Nephron progenitor cell (in vitro differentiated cells): ENCODE measurements around the gene HNRNPH1.
A peak's percentile ranks its signal among the peaks of the same experiment; 100 is the strongest.
"Not testable (repeated sequence)": the region's sequence is repeated elsewhere in the genome, so short reads cannot be mapped to it uniquely, and the experiment has no call there.

ENCODE experiments used
- DNase-seq: peaks from one replicate; pipeline ENCODE4 v3.0.0; 2021
- H3K27ac Mint-ChIP-seq: 2 replicates; pipeline ENCODE4 v1.8.0; 2021; ENCODE audit warnings: mild to moderate bottlenecking, moderate library complexity, mixed read lengths
- H3K27me3 Mint-ChIP-seq: 2 replicates; pipeline ENCODE4 v1.8.0; 2021; ENCODE audit warnings: mild to moderate bottlenecking, low read depth, mixed read lengths; ENCODE audit not compliant: poor library complexity
- H3K36me3 Mint-ChIP-seq: 2 replicates; pipeline ENCODE4 v1.8.0; 2021; ENCODE audit warnings: low read depth, mixed read lengths
- H3K4me1 Mint-ChIP-seq: 2 replicates; pipeline ENCODE4 v1.8.0; 2021; ENCODE audit warnings: mixed read lengths
- H3K4me3 Mint-ChIP-seq: 2 replicates; pipeline ENCODE4 v1.8.0; 2021; ENCODE audit warnings: mild to moderate bottlenecking, moderate library complexity, mixed read lengths
- H3K9me3 Mint-ChIP-seq: 2 replicates; pipeline ENCODE4 v1.8.0; 2021; ENCODE audit warnings: mild to moderate bottlenecking, moderate library complexity, mixed read lengths
- TF ChIP-seq, protein P1 (sequence below): fragments of 200-600 bp; sonication (generic); IDR thresholded peaks from 2 replicates; pipeline ENCODE4 v1.5.0; 2021; ENCODE audit warnings: antibody characterized with exemption

Gene HNRNPH1, protein sequence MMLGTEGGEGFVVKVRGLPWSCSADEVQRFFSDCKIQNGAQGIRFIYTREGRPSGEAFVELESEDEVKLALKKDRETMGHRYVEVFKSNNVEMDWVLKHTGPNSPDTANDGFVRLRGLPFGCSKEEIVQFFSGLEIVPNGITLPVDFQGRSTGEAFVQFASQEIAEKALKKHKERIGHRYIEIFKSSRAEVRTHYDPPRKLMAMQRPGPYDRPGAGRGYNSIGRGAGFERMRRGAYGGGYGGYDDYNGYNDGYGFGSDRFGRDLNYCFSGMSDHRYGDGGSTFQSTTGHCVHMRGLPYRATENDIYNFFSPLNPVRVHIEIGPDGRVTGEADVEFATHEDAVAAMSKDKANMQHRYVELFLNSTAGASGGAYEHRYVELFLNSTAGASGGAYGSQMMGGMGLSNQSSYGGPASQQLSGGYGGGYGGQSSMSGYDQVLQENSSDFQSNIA

GRCh38 chr5:179623003-179623905 is at the start of gene HNRNPH1:
Gene HNRNPH1 (minus strand): TSS chr5:179623671. CDS start chr5:179623133, 538 bp downstream.
- Mint-ChIP-seq H3K27ac (peak within 1 kb of the TSS; percentile 100), H3K9me3 (no peaks in the 10 kb centered on the region), H3K36me3 (peaks cover 42% of the 10 kb centered on the region), H3K27me3 (peaks cover 6% of the 10 kb centered on the region), H3K4me1 (peaks cover 49% of the 10 kb centered on the region), H3K4me3 (peak within 1 kb of the TSS; percentile 99)
- peak; percentile 97 for DNase-seq
- TF ChIP-seq, protein P1, sequence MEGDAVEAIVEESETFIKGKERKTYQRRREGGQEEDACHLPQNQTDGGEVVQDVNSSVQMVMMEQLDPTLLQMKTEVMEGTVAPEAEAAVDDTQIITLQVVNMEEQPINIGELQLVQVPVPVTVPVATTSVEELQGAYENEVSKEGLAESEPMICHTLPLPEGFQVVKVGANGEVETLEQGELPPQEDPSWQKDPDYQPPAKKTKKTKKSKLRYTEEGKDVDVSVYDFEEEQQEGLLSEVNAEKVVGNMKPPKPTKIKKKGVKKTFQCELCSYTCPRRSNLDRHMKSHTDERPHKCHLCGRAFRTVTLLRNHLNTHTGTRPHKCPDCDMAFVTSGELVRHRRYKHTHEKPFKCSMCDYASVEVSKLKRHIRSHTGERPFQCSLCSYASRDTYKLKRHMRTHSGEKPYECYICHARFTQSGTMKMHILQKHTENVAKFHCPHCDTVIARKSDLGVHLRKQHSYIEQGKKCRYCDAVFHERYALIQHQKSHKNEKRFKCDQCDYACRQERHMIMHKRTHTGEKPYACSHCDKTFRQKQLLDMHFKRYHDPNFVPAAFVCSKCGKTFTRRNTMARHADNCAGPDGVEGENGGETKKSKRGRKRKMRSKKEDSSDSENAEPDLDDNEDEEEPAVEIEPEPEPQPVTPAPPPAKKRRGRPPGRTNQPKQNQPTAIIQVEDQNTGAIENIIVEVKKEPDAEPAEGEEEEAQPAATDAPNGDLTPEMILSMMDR, result no peak

DNA sequence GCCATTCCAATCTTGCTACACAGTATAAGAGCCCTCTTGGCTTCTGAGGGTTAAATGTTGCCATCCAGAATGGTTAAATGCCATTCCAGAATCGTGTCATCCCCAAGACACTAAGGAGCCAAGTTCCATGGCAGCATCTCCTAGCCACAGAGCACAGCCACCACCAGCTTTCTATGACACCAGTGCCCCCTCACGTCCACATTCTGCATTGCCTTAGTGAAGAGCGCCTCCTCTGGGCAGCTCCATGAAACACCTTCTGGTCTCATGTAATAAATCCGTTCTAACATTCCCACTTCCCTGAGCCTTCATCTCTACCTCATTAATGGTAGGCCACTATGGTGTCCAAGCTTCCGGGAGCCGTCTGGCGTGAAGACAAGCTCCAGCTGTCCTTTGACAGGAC is 44.9 kb upstream of the HNRNPH1 start:
- Mint-ChIP-seq H3K27me3 (no peaks in the 10 kb centered on the region), H3K36me3 (peaks cover 19% of the 10 kb centered on the region), H3K4me3 (no peak overlapping the region), H3K4me1 (peaks cover 15% of the 10 kb centered on the region), H3K27ac (peak overlapping the region; percentile 12), H3K9me3 (no peaks in the 10 kb centered on the region)
- peak; percentile 58 for DNase-seq
- TF ChIP-seq, protein P1, result peak; percentile 73

- not testable (repeated sequence) for DNase-seq, H3K4me3 Mint-ChIP-seq, H3K9me3 Mint-ChIP-seq, H3K27ac Mint-ChIP-seq, H3K27me3 Mint-ChIP-seq
- Mint-ChIP-seq H3K36me3 (peaks cover 15% of the 10 kb centered on the region), H3K4me1 (peaks cover 11% of the 10 kb centered on the region)
These were observed 38.2 kb upstream of the HNRNPH1 start for GRCh38 chr5:179661647-179662046.

DNA sequence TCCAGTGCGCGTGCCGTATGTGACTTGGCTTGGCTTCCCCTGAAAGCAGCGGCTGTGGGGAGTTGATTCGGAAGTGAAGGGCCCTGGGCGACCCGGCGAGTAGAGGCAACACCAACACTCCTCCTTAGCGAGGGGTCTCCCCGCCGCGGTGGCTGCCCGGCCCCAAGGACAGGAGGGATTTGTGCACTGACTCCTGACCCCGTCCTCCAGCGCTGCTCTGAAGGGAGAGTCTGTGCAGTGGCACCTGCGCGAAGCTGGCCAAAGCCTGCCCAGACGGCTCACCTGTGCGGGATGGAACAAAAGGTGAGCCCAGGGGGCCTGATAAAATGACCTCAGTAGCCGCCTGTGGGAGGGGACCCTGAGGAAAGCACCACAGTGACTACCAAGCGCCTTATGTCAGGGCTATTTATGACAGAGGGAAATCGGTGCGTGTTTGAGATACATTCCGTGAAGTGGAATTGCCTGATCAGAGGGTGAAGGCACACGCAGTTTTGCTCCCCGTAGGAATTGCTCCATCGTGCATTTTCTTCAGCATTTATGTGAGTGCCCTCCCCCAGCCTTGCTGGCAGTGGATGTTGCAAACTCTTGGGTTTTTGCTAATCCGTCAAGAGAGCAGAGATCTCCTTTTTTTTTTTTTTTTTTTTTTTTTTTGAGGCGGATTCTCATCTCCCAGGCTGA is 34.8 kb upstream of the HNRNPH1 start:
- DNase-seq, H3K36me3 Mint-ChIP-seq, H3K27ac Mint-ChIP-seq, H3K9me3 Mint-ChIP-seq, H3K27me3 Mint-ChIP-seq, H3K4me1 Mint-ChIP-seq: not testable (repeated sequence)
- peak overlapping the region; percentile 82 for H3K4me3 Mint-ChIP-seq

DNA sequence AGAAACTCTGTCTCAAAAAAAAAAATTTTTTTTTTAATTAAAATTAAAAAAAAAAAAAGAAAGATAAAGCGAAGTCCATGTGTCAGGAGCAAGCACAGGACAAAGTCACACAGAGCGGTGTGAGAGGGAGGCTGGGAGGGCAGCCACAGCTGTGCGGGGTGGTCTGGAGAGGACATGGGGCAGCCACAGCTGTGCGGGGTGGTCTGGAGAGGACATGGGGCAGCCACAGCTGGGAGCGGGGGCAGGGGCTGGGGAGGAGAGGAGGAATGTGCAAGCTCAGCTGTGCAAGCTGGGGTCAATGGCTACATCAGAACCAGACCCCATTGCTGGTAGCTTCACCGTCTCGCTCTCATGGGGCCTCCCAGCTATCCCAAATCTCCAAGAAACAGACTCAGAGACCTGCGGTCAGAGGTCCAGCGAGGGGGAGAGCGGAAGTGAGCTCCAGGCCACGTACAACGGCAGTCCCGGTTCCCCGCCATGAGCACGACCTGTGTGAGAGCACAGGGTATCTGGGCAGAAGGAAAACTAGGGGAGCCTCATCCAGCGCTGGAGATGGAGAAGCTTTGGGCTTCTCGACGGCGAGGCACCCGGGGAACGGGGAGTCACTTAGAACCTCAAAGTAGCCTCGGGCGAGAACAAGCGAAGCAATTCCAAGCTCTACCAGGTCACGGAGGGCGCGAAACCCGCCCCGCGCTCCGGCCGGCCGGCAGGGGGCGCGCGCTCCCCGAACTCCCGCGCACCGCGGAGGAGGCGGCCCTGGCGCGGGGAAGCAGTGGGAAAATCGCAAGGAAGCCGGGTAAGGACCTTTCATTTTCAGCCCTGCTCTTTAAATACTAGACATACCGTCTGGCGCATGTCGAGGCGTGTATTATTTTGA is 34.1 kb upstream of the HNRNPH1 start:
- not testable (repeated sequence) for H3K4me1 Mint-ChIP-seq, H3K4me3 Mint-ChIP-seq, H3K27me3 Mint-ChIP-seq, DNase-seq, H3K9me3 Mint-ChIP-seq, H3K27ac Mint-ChIP-seq, H3K36me3 Mint-ChIP-seq

DNA sequence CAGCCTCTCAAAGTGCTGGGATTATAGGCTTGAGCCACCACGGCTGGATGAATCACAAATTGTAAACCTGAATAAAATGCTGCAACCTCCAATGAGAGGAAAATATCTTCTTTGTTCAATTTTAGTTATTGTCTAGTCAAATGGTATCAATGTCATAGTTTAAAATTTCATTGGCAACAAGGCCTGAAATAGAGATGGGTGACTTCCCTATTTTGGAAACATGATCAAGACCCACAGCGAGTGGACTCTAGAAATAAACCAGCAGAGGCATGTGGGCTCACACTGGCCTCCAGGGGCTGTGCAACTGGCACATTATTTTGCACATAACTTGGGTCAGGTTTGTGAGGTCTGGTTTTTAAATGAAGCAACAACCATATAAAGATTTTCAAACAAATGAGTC is 29.7 kb upstream of the HNRNPH1 start:
- H3K4me1 Mint-ChIP-seq, H3K27me3 Mint-ChIP-seq, H3K36me3 Mint-ChIP-seq, H3K27ac Mint-ChIP-seq, DNase-seq, H3K4me3 Mint-ChIP-seq: not testable (repeated sequence)
- peaks cover 17% of the 10 kb centered on the region for H3K9me3 Mint-ChIP-seq

- DNase-seq, H3K4me3 Mint-ChIP-seq, H3K4me1 Mint-ChIP-seq, H3K27ac Mint-ChIP-seq, H3K36me3 Mint-ChIP-seq: not testable (repeated sequence)
- Mint-ChIP-seq H3K27me3 (peaks cover 13% of the 10 kb centered on the region), H3K9me3 (peaks cover 17% of the 10 kb centered on the region)
These were observed 26.8 kb upstream of the HNRNPH1 start for GRCh38 chr5:179650245-179650644.

GRCh38 chr5:179649166-179649703 is 25.8 kb upstream of the HNRNPH1 start:
- H3K27ac Mint-ChIP-seq, result not testable (repeated sequence)
- Mint-ChIP-seq H3K9me3 (peaks cover 17% of the 10 kb centered on the region), H3K27me3 (peaks cover 10% of the 10 kb centered on the region)

More at GRCh38 chr5:179649166-179649703, 25.8 kb upstream of the HNRNPH1 start:
- not testable (repeated sequence) for H3K36me3 Mint-ChIP-seq, DNase-seq, H3K4me1 Mint-ChIP-seq, H3K4me3 Mint-ChIP-seq
